Stimulated activated CD8-positive, alpha-beta memory T cell treated with anti-CD3 and anti-CD28 coated beads, Interleukin-12 subunit alpha, Interleukin-12 subunit beta, amount 100 ng/mL, for 24 hours (primary cell): ENCODE data around the gene SETX.

Experiments used
- DNase-seq: peaks from one replicate; pipeline ENCODE4 v3.0.0-alpha.2; 2020; ENCODE audit errors: extremely low read depth

The SETX gene

DNA sequence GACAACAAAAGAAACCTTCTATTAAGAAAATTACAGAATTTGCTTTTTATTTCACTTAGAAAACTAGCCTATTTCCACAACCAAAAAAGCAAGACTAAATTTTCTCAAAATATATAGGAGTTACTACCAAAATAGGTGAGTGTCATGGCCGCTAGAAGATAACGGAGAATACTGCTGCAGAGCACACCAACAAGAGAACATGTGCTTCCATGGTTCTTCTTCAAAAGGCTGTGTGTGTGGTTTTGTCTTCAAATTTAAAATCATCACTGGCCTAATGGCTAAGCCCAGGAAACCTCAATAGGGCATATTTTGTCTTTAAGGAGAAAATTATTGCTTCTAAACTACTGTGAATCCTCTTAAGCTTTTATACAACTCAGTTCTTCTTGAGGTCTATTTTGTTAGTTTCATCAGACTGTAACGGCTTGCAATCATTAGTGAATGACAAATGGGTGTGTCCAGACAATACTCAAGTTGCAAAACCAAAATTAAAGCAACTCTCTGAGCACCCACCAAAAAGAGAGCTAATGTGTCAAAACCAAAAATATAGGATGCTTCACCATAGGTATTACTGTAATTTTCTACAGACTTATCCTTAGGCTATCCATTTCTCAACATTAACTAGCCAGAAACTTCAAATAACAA, 3.3 kb downstream of the SETX start:
- DNase-seq = no peak

DNA sequence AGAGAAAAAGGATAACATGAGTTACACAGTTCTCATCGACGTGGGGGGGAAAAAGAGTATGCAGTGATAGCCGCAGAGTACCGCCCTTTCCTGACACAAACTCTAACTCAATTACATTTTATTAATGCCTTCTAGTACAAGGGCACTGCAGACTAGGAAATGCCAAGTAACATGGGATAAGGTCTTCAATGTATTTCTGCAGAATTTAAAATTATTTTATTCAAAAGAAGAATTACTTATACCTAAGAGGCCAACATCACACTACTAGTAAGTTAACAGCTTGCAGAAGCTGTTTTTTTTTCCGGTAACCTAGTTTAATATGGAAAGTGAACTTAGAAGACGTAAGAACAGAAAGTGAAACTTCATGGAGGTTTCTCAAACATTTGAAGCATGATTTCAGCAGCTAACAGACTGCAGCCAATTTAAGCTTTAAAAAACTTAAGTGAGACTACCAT, 3.9 kb downstream of the SETX start:
- DNase-seq = no peak

DNA sequence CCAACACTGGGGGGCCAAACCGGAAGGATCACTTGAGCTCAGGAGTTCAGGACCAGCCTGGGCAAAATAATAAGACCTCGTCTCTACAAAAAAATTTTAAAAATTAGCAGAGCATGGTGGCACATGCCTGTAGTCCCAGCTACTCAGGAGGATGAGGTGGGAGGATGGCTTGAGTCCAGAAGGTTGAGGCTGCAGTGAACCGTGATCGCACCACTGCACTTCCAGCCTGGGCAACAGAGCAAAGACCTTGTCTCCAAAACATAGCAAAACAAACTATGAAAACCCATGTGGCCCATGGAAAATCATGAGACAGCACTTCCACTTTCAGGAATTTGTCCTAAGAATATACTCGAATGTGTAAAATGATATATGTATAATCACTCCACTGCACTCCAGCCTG, 6.1 kb downstream of the SETX start:
- DNase-seq = no peak

DNA sequence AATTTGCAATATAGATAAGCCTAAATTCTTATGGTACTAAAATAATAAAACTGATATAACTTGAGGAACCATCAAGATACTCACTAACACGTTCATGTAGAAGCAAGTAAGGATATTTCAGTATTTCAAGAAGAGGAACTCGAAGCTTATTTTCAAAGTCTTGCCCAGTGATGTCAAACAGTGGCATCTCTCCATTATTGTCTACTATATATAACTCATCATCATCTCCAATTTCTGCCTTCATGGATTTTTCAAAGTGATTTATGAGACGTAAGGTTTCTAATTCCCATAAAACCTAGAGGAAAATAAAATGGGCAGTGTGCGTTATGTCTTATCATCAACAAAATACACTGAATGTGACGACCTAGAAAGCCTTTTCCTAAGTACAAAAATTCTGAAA, 8.6 kb downstream of the SETX start:
- DNase-seq = no peak

DNA sequence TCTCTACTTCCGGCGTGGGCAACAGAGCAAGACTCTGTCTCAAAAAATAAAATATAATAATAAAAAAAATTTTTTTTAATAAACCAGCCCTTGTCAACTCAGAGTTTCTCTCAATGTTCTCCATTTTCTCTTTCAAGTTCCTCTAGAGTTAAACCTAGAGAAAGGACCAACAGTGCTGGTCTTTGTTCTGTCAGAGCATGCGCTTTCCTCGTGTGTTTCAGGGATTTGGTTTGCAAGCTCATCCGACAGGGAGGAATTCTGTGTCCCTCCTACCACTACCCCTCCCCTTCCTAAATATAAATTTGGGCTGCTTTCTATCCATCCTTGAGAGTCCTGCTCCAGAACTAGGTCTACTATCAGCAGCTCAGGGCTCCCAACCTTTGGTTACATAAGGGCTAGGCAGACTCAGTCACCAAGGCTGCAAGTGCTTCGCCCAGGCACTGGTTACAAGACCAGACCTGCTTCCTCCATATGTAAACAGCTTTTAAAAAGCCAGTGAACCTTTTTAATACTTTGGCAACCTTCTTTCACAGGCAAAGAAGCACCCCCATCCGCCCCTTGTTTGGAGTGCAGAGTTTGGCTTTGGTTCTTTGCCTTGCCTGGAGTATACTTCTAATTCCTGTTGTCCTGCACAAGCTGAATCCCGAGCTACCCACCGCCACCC, 13.5 kb downstream of the SETX start:
- DNase-seq = no peak

DNA sequence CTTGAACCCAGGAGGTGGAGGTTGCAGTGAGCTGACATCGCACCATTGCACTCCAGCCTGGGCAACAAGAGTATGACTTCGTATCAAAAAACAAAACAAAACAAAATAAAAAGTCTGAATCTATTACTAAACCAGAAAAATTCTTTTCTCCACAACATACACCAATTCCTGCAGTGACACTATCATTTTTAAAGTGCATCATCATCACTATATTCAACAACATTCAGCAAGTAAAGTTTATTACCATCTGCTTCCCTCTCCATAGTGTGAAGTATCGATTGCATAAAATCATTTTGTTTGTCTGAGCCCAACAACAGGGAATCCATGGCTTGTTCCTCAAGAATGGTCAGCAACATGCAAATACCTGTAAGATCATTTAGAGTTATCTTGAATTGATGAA, 20.4 kb downstream of the SETX start:
- no peak for DNase-seq

DNA sequence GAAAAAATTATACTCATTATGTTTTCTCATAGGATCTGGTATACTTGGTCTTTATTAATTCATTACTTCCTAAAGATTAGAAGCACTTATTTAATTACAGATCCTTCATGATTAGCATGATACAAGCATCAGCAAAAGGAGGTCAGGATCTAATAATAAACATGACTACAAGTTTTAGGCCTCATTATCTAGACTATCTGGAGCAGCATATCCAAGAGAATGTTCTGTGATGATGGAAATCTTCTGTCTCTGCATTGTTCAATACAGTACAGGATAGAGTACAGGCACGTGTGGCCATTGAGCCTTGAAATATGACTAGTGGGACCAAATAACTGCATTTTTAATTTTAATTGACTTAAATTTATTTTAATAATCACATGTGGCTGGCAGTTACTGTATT, 21.2 kb downstream of the SETX start:
- no peak for DNase-seq

DNA sequence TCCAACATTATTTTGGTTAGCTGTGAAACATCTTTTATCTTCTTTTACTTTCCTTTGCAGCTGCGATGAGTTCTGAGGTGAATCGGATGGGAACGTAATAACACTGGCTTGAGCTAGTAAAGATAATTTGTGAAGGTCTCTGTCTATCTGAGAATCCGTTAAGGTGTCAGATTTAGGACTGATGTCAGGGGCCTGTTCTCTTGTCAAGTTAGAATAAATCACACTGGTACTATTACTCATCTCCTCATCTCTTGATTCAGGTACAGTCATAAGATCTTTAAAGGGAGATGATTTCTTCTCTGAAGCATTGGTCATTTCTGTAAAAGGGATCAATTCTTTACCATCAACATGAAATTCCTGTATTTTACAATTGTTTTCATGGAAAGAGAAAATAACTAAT, 26.2 kb downstream of the SETX start:
- no peak for DNase-seq

DNA sequence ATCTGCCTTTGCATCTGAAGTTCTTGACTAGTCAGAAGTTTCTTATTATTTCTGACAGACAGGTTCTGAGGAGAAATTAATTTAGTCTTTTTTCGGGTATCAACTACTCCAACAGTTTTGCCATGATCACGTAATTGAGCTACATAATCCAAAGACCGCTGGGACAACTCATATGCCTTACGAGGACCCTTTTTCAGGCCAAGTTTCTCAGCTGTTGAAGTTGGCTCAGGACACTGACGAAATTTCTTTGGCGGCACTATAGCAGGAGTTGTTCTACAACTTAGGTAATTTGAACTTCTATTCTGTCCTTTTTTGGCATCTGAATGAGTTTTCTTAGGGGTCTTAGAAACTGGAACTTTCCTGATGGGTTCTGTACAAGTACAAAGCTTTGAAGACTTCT, 27.2 kb downstream of the SETX start:
- DNase-seq = no peak

DNA sequence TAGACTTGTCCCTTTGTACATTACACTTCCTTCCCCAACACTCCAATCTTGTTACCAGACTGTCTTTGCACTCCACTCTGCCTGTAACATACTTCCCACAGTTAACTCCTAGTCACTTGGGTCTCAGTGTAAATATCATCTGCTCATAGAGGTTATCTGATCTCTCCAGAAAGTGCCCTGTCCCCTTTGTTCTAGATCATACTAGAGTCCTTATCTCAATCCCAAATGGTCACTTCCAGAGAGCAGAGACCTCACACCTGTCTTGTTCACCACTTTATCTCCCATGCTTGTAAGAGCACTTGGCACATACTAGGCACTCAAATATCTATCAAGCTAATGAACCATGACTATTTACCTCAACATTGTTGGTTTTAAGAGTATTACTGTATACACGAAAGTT, 30.4 kb downstream of the SETX start:
- no peak for DNase-seq

DNA sequence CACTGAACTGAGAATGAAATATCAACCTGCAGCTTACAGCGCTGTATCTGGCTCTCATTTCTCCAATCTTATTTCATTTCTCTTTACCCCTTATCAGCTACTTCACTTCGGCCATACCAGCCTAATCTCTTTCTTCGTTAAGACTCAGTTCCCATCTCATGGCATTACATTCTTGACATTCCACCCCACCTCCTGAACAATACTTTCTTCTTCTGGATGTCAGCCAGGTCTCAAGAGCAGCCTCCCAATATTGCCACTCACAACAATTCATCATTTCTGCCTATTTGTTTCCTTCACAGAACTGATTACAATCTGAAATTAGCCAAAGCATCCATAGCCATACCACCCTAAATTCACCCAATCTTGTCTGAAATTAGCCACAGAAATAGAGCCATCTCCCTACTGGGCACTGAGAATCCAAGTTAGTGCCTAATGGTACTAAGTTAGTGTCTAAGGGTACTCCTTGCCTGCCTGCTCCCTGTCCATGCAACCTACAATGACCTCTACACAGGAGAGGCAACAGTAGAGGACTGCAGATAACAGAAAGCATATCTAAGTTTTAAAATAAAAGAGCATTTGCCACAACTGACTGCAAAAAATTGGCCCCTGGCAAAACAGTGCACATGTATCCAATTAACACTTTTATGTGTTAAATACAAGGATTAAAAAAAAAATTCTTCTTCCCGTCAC, 35.2 kb downstream of the SETX start:
- no peak for DNase-seq

DNA sequence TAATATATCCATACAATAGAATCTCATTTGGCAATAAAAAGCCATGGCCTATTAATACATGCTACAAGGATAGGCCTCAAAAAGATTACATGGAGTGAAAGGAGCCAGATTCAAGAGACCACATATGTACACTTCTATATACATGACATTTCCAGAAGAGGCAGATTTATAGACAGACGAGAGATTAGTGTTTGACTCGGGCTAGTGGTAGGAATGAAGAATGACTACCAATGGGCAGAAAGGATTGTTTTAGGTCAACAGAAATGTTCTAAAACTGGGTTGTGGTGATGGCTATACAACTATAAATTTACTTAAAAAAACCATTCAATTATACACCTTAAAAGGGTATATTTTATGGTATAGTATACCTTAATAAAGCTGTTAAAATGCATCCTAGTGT, 41.9 kb downstream of the SETX start:
- no peak for DNase-seq

DNA sequence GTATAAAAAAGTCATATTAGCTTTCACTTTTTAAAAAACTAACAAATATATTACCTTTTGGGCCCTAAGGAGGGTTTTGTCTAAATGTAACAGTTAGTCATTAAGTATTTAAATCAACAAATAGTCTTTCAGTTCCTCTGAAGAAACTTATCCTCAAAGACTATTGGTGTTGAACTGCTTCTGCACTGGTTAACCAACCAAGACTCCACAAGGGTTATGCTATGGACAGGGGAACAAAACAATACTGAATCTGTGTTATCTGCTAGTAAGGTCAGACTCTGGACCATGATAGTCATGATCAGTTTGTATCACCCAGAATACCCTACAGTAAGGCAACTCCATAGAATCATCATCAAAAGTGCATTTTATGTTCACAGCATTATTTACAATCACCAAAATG, 42.4 kb downstream of the SETX start:
- DNase-seq = no peak

DNA sequence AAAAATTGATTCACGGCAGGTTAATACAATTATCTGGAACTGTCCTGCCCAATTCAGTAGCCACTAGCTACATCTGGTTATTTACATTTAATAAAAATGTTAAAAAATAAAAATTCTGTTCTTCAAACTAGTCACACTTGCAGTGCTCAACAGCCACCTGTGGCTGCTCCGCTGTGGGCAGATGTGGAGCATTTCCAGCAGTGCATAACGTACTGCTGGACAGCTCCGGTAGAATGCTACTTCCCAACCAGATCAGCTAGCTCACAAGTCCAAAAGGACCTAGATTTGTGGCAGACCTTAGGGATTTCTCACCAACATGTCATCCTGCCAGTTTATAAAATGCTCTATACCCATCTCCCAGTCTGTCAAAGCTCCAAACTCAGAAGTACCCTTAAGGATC, 42.8 kb downstream of the SETX start:
- no peak for DNase-seq

DNA sequence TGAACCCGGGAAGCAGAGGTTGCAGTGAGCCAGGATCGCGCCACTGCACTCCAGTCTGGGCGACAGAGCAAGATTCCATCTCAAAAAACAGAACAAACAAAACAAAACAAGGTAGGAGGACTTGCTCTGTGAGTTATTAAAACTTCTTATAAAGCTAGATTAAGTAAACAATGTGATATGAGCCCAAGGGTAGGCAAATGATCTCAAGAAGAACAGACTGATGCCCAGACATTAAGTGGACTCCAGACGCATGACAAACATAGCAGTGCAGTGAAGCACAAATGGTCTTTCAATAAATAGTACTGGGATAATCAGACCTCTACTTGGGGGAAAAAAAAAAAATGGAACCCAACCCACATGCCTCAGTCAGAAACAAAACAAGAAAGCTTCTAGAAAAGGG, 45.7 kb downstream of the SETX start:
- no peak for DNase-seq

DNA sequence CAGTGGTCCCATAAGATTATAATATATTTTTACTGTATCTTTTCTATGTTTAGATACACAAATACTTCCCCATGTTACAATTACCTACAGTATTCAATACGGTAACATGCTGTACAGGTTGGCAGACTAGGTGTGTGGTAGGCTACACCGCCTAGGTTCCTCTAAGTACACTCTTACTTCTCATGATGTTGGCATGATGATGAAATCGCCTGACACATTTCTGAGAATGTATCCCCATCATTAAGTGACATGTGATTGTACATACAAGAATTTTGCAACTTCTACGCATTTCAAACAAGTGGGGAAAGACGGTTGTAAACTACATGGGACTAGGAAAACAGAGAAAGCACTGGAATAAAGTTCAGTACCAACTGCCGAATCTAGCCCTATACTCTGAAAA, 53.3 kb downstream of the SETX start:
- no peak for DNase-seq

DNA sequence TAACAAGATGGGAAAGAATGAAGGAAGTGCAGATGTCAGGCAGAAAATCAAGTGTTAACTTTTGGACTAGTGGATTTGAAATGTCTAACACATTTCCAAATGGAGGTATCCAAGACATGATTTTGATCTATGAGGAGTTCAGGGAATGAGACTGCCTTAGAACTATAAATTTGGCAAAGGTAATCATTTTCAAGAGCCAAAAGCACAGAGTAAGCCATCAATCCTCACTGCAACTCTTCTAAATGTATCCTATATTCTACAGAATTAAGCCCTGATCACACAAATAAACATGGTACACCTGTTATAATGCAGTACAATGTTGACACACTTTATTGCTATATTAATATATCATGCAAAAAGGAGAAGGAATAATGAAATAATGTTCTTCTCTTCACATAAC, 55.6 kb downstream of the SETX start:
- DNase-seq = no peak

DNA sequence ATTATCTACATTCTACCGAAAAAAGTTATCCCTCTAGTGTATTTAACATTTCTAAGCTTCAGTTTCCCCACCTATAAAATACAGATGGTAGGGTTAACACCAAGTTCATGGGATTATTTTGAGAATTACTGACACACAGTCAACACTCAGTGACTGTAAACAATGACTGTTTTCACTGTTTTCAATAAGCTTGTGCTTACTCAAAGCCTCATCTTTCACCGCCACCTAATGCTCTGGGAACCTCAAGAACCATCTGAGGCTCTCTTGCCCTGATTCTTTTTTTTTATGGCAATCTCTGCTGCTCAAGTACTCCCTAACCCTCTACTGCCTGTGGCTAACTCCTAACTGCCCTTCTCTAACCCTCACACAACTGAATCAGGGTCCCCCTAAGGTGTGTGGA, 59.6 kb downstream of the SETX start:
- DNase-seq = no peak

DNA sequence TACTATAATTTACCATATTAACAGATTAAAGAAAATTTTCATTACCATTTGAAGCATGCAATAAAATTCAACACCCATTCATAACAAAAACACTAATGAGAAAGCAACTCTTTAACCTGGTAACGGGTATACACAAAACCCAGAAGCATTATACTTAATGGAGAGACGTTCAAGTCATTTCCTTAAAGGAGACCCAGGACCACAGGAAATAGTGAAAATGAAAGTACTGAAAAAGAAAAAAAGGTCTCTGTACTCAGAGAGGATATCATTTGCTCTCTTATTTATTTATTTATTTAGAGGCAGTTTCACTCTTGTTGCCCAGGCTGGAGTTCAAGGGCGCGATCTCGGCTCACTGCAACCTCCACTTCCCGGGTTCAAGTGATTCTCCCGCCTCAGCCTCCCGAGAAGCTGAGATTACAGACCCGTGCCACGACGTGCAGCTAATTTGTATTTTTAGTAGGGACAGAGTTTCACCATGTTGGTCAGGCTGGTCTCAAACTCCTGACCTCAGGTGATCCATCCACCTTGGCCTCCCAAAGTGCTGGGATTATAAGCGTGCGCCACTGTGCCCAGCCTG, 61.6 kb downstream of the SETX start:
- no peak for DNase-seq

DNA sequence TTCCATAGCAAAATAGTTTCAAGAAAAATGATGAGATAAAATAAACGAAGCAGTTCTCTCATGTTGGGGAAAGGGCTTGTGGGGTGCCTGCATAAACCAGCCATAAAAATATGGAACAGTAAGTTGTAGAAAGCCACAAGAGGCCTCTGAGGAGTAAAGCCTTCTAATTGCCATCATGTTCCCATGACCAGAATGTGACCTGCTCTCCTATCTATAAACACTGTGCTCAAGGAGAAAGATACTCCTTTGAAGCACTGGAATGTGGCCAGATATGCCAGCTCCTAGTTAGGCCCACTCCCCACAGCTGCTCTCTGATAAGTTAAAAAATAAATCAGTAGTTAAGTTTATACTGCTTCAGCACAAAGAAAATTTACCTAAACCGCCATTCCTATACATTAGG, 65.8 kb downstream of the SETX start:
- DNase-seq = no peak

DNA sequence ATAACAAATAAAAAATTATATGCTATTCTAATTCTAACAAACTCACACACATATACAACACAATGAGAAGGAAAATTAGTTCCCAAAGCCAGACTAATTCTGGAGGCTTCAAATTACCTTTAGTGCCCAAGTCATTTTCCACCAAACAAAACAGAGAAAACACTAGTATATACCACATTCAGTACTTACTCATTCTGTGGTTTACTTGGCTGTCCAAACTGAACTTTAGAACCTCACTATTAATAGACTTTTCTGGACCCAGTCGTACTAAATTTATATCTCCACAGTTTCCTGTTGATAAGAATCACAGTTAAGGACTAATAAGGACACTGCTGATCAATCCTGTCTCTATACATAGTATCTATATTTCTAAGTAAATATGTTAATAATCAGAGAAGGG, 66.4 kb downstream of the SETX start:
- DNase-seq = no peak

DNA sequence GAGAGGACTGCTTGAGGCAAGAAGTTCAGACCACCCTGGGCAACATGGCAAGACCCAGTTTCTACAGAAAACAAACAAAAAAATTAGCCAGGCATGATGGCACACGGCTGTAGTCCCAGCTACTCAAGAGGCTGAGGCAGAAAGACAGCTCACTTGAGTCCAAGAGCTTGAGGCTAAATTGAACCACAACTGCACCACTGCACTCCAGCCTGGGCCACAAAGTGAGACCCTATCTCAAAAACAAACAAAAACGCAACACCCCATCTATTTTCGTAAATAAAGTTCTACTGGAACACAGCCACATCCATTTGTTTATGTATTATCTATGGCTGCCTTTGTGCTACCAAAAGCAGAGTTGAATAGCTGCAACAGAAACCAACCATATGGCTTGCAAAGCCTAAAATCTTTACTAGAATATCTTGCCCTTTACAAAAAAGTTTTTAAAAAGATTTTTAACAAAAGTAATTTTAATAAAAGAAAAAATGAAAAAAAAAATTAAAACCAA, 67.5 kb downstream of the SETX start:
- DNase-seq = no peak

DNA sequence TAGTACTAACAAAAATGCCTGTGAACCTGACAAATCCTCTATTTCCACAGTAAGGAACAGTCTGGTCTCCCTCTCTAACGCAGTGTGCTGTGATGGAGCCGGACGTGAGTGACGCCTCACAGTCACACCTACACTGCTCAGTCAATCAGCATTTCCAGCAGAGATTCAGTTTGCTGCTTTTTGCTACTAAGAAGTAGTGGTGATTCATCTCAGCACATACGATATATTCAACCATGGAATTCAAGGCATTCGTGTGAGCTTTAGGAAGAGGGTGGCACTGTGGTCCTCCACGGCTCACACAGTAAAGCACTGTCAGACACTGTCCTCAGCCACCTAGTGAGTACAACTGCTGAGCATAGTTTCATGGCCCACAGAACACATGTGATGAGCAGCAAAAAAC, 70.9 kb downstream of the SETX start:
- DNase-seq = no peak
